HepG2 (cell line): ENCODE data around the gene MAN1A1. TPM values are rescaled to one million over a fixed set of nuclear protein-coding genes. Genes with fewer than 3 reads are reported as not detected.
A peak's percentile ranks its signal among the peaks of the same experiment; 100 is the strongest.

Source experiments
- CERS6 ChIP-seq: sonication (generic); formaldehyde crosslinking; IDR thresholded peaks from 2 replicates; pipeline ENCODE4 v1.5.0; 2020; ENCODE audit warnings: missing genetic modification reagents
- FOXP4 ChIP-seq: sonication (generic); formaldehyde crosslinking; IDR thresholded peaks from 2 replicates; pipeline ENCODE4 v1.4.0; 2020; ENCODE audit warnings: missing genetic modification reagents
- HMGA1 ChIP-seq: sonication (generic); formaldehyde crosslinking; conservative IDR thresholded peaks from 2 replicates; pipeline ENCODE4 v1.4.0; 2020; ENCODE audit warnings: missing genetic modification reagents
- MTF1 ChIP-seq: sonication (generic); formaldehyde crosslinking; IDR thresholded peaks from 2 replicates; pipeline ENCODE4 v1.5.0; 2020; ENCODE audit warnings: missing genetic modification reagents
- NFIC ChIP-seq: IDR thresholded peaks from 2 replicates; pipeline ENCODE4 v1.6.1; 2012; ENCODE audit warnings: mild to moderate bottlenecking, low read length, inconsistent platforms
- PAXIP1 ChIP-seq: sonication (generic); formaldehyde crosslinking; conservative IDR thresholded peaks from 2 replicates; pipeline ENCODE4 v1.4.0; 2020; ENCODE audit warnings: mild to moderate bottlenecking, missing genetic modification reagents, moderate library complexity
- PHF20 ChIP-seq: sonication (generic); formaldehyde crosslinking; IDR thresholded peaks from 2 replicates; pipeline ENCODE4 v1.5.0; 2020; ENCODE audit warnings: mild to moderate bottlenecking, missing genetic modification reagents
- PRPF4 ChIP-seq: fragments of 200-400 bp; formaldehyde crosslinking; IDR thresholded peaks from 2 replicates; pipeline ENCODE4 v1.6.1; 2016; ENCODE audit warnings: low read length, low read depth; ENCODE audit not compliant: poor library complexity, severe bottlenecking
- SAP130 ChIP-seq: IDR thresholded peaks from 2 replicates; pipeline ENCODE4 v1.6.1; 2016; ENCODE audit warnings: low read depth
- SP2 ChIP-seq: sonication (generic); formaldehyde crosslinking; IDR thresholded peaks from 2 replicates; pipeline ENCODE4 v1.5.1; 2020; ENCODE audit warnings: mild to moderate bottlenecking, missing genetic modification reagents
- TEF ChIP-seq: sonication (generic); formaldehyde crosslinking; IDR thresholded peaks from 2 replicates; pipeline ENCODE4 v1.5.0; 2020; ENCODE audit warnings: missing genetic modification reagents
- ZNF362 ChIP-seq: sonication (generic); formaldehyde crosslinking; IDR thresholded peaks from 2 replicates; pipeline ENCODE4 v1.4.0; 2020; ENCODE audit warnings: missing genetic modification reagents, mild to moderate bottlenecking, borderline replicate concordance
- ZNF407 ChIP-seq: sonication (generic); formaldehyde crosslinking; IDR thresholded peaks from one replicate; pipeline ENCODE4 v1.5.1; 2020; ENCODE audit warnings: mild to moderate bottlenecking, missing genetic modification reagents; ENCODE audit errors: not compliant biosample characterization
- polyA plus RNA-seq, 8 experiments: library from polyadenylated mRNA; depleted of rRNA in 3 of 8; stranded (reverse) in 7 of 8; unstranded in 1 of 8; fragments of >200 nt; fragmentation: Illumina TruSeq in 4 of 8; extraction: Trizol in 4 of 8; gene quantifications; 2 replicates each; pipeline versions ENCODE4 v1.2.1 to v1.2.3, GENCODE V29; 2011 to 2016; ENCODE audit warnings: low read depth in 4 of 8, missing spikeins in 1 of 8, mixed read lengths in 1 of 8; ENCODE audit not compliant: insufficient read depth in 1 of 8
- total RNA-seq, 5 experiments: library from RNA; depleted of rRNA; stranded (reverse); fragments of >200 nt; fragmentation: Illumina TruSeq; extraction: Trizol; gene quantifications; 2 replicates each; pipeline ENCODE4 v1.2.3, GENCODE V29; 2016; ENCODE audit warnings: low read depth in 1 of 5

MAN1A1 gene
- total and polyA plus RNA-seq, 2 of the 13 experiments (the other 11 are each of a cell fraction or from before 2014, with no cell fraction given): 156 to 236 TPM

- TF ChIP-seq FOXP4 (CRISPR knock-in tag) (peak; percentile 31), ZNF407 (CRISPR knock-in tag) (no peak), PHF20 (CRISPR knock-in tag) (no peak), NFIC (peak; percentile 54; the same call in 1 of the 2 replicates), PRPF4 (no peak), TEF (CRISPR knock-in tag) (no peak), MTF1 (no peak), SP2 (CRISPR knock-in tag) (no peak), PAXIP1 (CRISPR knock-in tag) (peak; percentile 42), SAP130 (CRISPR knock-in tag) (no peak), ZNF362 (CRISPR knock-in tag) (no peak), HMGA1 (CRISPR knock-in tag) (no peak), CERS6 (no peak)
Measured at GRCh38 chr6:119241111-119241465, 108.5 kb downstream of the MAN1A1 start (continued).
